ENCODE data around the gene PLOD1. TPM values are rescaled to one million over a fixed set of nuclear protein-coding genes. Genes with fewer than 3 reads are reported as not detected.
A peak's percentile ranks its signal among the peaks of the same experiment; 100 is the strongest.
"Not testable (repeated sequence)": the region's sequence is repeated elsewhere in the genome, so short reads cannot be mapped to it uniquely, and the experiment has no call there.

PLOD1 gene
- total RNA-seq, 3 donors from 2014 or later = 33.7 to 68.6 (median 35.4) TPM

DNA sequence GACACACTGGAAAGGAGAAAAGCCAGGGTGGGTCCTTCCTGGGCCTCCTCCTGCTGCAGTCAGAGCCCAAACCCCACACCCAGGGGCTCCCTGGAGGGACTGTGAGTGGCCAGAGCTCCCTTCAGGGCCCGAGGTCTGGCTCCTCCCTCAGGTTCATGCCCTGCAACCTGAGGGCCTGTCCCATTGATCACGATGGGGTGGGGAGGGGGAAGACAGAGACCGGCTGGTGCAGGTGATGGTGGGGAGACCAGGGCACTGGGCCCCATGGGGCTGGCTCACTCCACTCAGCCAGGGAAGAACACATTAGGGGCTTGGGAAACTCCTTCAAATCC, 45.7 kb upstream of the PLOD1 start:
- TF ChIP-seq CTCF (IDR thresholded peaks at IDR 0.05) = no peak
- intact Hi-C loops (cut with DNase I, micrococcal nuclease) = no loop called here
- ATAC-seq = no peak
- no peak for DNase-seq
- Histone ChIP-seq H3K9me3 (no peaks in the 10 kb centered on the region), H3K4me1 (ENCODE audit: low read depth) (no peaks in the 10 kb centered on the region), H3K4me3 (no peak overlapping the region), H3K36me3 (ENCODE audit: low read depth) (no peaks in the 10 kb centered on the region)

DNA sequence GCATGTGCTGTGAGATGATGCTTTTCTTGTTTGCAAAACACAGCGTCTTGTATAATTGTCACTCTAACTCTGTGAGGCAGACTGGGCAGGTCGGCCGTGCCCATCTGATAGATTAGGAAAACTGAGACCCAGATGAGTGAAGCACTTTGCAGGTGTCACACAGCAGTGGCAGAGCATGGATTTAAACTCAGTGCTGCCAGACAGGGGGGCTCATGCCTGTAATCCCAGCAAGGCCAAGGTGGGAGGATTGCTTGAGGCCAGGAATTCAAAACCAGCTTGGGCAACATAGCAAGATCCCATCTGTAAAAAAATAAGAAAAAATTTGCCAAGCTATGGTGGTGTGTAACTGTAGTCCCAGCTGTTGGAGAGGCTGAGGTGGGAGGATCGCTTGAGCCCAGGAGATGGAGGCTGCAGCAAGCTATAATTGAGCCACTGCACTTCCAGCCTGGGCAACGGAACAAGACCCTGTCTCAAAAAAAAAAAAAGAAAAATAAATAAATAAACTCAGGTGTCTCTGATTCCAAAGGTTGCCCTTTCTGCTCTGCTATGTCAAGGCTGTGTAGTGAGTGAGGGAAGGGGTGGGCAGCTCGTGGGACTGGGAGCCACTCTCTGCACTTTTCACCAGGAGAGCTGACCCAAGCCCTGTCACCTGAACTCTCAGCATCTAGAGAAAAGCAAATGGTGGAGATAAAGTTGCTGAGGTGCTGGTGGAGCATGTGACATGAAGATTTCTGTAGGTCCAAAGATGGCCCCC, 42.9 kb upstream of the PLOD1 start:
- TF ChIP-seq CTCF (IDR thresholded peaks at IDR 0.05) = no peak
- H3K4me1 ChIP-seq (ENCODE audit: low read depth) = no peaks in the 10 kb centered on the region
- H3K36me3 ChIP-seq (ENCODE audit: low read depth) = no peaks in the 10 kb centered on the region
- no peaks in the 10 kb centered on the region for H3K9me3 ChIP-seq
- H3K4me3 ChIP-seq = no peak overlapping the region
- ATAC-seq (no peak), DNase-seq (no peak)
- intact Hi-C loops (cut with DNase I, micrococcal nuclease) = loop anchor here (10.0 kb wide), 2 partner anchors 47 to 57 kb away; partner anchors contain the start of gene NPPA (in 1 of the 2)

DNA sequence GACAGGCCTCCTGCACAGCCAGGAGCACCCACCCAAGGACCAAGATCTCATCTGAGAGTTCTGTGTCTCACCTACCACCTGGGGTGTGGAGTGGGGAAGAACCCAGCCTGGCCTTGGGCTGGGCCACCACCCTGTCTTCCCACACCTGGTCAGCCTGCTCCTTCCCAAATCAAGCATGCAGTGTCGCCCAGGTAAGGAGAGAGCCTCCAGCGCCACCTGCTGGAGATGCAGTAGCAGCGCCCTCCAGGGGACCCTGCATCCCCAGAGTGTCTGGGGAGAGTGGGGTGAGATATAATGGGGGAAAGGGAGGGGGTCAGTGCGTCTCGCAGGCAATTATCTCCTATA, 40.6 kb upstream of the PLOD1 start:
- Histone ChIP-seq H3K4me3 (no peak overlapping the region), H3K4me1 (ENCODE audit: low read depth) (no peaks in the 10 kb centered on the region), H3K9me3 (no peaks in the 10 kb centered on the region), H3K36me3 (ENCODE audit: low read depth) (no peaks in the 10 kb centered on the region)
- intact Hi-C loops (cut with DNase I, micrococcal nuclease) = loop anchor here (10.0 kb wide), 2 partner anchors 49 to 59 kb away; partner anchors contain the start of gene NPPA (in 1 of the 2)
- peak; percentile 66 to 82 (median 74) for DNase-seq
- peak; percentile 85 for TF ChIP-seq CTCF (IDR thresholded peaks at IDR 0.05)
- peak; percentile 95 for ATAC-seq

GRCh38 chr1:11894501-11894900, 40.0 kb upstream of the PLOD1 start:
- not testable (repeated sequence) for DNase-seq; ATAC-seq; H3K36me3 ChIP-seq (ENCODE audit: low read depth); H3K9me3 ChIP-seq; H3K4me1 ChIP-seq (ENCODE audit: low read depth); H3K4me3 ChIP-seq
- intact Hi-C loops (cut with DNase I, micrococcal nuclease) = loop anchor here (10.0 kb wide), 2 partner anchors 50 to 60 kb away; partner anchors contain the start of gene NPPA (in 1 of the 2)

- DNase-seq = no peak
- intact Hi-C loops (cut with DNase I, micrococcal nuclease) = loop anchor here (10.0 kb wide), 2 partner anchors 53 to 63 kb away; partner anchors contain the start of gene NPPA (in 1 of the 2)
- ATAC-seq = no peak
- Histone ChIP-seq H3K4me1 (ENCODE audit: low read depth) (no peaks in the 10 kb centered on the region), H3K9me3 (no peaks in the 10 kb centered on the region), H3K36me3 (ENCODE audit: low read depth) (no peaks in the 10 kb centered on the region), H3K4me3 (no peak overlapping the region)
- no peak for TF ChIP-seq CTCF (IDR thresholded peaks at IDR 0.05)
Observed at GRCh38 chr1:11898086-11898785, 36.3 kb upstream of the PLOD1 start.

GRCh38 chr1:11898831-11899467, 35.6 kb upstream of the PLOD1 start:
- intact Hi-C loops (cut with DNase I, micrococcal nuclease) = loop anchor here (10.0 kb wide), 2 partner anchors 54 to 64 kb away; partner anchors contain the start of gene NPPA (in 1 of the 2)
- ATAC-seq = no peak

DNA sequence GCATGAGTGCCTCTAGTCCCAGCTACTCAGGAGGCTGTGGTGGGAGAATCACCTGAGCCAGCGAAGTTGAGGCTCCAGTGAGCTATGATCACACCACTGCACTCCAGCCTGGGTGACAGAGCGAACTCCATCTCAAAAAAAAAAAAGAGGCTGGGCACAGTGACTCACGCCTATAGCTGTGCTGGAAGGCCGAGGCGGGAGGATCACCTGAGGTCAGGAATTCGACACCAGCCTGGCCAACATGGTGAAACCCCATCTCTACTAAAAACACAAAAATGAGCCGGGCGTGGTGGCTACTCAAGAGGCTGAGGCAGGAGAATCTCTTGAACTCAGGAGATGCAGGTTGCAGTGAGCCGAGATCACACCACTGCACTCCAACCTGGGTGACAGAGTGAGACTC, 33.1 kb upstream of the PLOD1 start:
- H3K36me3 ChIP-seq (ENCODE audit: low read depth); DNase-seq; H3K4me3 ChIP-seq; H3K9me3 ChIP-seq; intact Hi-C loops (cut with DNase I, micrococcal nuclease); ATAC-seq; H3K4me1 ChIP-seq (ENCODE audit: low read depth): not testable (repeated sequence)

More at GRCh38 chr1:11898831-11899467, 35.6 kb upstream of the PLOD1 start:
- DNase-seq = no peak
- Histone ChIP-seq H3K36me3 (ENCODE audit: low read depth) (no peaks in the 10 kb centered on the region), H3K9me3 (no peaks in the 10 kb centered on the region), H3K4me1 (ENCODE audit: low read depth) (no peaks in the 10 kb centered on the region), H3K4me3 (no peak overlapping the region)
- TF ChIP-seq CTCF (IDR thresholded peaks at IDR 0.05) = no peak
